GM10266 (cell line): ENCODE results near the gene CCDC81.

Experiments
- DNase-seq: peaks from one replicate; pipeline ENCODE4 v3.0.0; 2012; ENCODE audit errors: extremely low spot score
- TF ChIP-seq, protein P1 (sequence below): IDR thresholded peaks from 2 replicates; pipeline ENCODE4 v1.5.1; 2012; ENCODE audit warnings: mild to moderate bottlenecking, low read depth; ENCODE audit not compliant: control insufficient read depth, insufficient read depth; ENCODE audit errors: missing control alignments

CCDC81 gene

DNA sequence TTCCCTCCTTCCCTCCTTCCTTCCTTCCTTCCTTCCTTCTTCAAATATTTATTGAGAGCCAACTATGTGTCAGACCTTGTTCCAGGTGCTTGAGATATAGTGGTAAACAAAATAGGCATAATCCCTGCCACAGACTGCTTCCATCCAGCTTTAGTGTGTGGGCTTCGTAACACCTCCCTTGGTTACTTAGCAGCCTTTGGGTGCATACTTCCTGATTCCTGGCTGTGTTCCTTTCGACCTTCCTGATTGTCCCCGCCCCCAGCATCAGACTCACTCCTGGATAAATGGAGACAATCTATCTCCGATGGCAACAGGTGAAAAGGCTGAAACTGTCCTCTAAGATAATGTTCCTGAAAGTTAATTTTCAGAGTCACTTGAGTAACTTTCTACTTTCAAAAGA lies 13.5 kb downstream of the CCDC81 start:
- TF ChIP-seq, protein P1, sequence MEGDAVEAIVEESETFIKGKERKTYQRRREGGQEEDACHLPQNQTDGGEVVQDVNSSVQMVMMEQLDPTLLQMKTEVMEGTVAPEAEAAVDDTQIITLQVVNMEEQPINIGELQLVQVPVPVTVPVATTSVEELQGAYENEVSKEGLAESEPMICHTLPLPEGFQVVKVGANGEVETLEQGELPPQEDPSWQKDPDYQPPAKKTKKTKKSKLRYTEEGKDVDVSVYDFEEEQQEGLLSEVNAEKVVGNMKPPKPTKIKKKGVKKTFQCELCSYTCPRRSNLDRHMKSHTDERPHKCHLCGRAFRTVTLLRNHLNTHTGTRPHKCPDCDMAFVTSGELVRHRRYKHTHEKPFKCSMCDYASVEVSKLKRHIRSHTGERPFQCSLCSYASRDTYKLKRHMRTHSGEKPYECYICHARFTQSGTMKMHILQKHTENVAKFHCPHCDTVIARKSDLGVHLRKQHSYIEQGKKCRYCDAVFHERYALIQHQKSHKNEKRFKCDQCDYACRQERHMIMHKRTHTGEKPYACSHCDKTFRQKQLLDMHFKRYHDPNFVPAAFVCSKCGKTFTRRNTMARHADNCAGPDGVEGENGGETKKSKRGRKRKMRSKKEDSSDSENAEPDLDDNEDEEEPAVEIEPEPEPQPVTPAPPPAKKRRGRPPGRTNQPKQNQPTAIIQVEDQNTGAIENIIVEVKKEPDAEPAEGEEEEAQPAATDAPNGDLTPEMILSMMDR: no peak
- no peak for DNase-seq

DNA sequence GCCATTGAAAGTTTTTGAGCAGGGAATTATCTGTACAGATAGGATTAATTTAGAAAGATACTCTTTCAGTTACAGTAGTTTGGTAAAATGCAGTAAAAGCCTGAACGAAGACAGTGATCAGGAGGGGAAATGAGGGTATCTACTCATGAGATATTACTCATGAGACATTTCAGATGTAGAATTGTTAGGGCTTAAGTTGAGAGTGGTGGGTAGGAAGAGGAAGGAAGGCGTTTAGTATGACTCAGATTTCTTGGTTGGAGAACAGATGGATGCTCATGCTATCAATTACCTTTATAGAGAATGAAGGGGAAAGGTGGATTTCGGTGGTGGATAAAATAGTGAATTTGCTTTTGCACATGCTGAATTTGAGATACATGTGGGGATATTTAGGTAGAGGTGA lies 15.8 kb downstream of the CCDC81 start:
- TF ChIP-seq, protein P1: no peak
- no peak for DNase-seq

DNA sequence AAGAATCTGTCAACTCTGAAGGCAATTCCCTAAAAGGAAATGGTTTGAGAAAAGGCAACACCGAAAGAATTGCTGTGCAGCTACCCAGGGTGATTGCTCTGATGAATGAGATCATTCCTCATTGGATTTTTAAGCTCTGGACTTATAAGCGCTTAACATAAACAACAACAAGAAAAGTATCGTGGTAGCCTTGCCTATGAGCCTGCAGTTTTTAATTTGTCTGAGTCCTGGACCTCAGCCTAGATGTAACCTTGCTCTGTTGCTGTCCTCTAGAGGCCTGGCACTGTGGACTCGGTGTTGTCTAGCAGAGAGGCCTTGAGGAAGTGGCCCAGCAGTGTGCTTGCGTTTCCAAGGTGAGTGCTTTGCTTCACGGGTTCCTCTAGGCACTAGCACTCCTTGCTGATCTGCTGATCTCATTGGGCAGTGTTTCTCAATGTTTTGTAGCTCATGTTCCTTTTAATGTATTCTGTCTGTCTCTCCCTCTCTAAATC lies 20.4 kb downstream of the CCDC81 start:
- DNase-seq: no peak
- TF ChIP-seq, protein P1: no peak

DNA sequence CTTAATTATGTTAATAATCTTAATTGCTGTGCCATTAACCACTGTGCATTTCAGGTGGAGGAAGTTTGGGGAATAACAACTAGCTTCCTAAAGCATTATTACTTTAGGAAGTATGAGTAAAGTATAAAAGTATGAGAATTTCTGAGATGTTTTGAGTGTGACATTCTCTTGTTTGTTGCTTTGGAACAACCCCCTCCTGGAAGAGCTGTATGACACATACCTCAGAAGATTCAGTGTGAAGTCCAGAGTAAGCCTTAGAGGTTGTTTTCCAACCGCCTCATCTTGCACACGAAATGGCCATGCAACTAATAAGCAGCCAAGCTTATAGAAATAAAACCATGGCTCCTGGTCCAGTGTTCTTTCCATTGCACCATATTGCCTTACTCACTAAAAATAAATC lies 21.7 kb downstream of the CCDC81 start:
- DNase-seq: no peak
- TF ChIP-seq, protein P1: no peak

DNA sequence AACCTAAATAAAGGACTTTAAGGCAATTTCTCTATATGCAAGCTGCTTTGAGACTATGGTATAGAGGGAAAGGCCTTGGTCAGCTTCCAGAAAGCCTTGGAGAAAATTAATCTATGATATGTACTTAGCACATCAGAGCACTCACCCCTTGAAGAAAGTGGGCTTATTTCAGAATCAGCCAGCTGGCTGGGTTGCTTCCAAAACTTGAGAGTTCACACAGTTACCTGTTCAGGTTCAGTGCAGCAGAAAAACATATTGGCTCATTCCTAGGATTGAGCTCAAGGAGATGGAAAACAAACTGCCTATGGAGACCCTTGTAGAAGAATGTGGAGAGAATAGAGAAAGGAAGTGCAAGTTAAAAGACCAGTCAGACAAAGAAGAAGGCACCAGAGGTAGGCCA lies 22.7 kb downstream of the CCDC81 start:
- no peak for DNase-seq
- TF ChIP-seq, protein P1: no peak

DNA sequence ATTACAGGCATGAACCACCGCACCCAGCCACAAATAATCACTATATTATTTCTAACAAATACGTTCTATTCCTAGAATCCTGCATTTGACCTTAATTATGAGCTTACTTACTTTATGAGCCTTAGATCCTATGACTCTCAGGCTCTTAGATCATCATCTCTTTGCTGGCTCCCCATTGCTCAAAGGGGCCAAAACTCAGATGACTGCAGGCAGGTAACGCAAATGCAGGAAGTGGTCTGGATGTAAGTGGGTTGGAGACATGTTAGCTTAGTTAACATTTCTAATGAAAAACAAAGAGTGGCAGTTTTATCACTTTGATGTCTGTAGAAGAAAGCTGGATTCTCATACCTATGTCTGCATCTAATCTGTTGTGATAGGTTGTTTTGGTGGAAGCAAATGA lies 23.4 kb downstream of the CCDC81 start:
- TF ChIP-seq, protein P1: no peak
- DNase-seq: no peak

DNA sequence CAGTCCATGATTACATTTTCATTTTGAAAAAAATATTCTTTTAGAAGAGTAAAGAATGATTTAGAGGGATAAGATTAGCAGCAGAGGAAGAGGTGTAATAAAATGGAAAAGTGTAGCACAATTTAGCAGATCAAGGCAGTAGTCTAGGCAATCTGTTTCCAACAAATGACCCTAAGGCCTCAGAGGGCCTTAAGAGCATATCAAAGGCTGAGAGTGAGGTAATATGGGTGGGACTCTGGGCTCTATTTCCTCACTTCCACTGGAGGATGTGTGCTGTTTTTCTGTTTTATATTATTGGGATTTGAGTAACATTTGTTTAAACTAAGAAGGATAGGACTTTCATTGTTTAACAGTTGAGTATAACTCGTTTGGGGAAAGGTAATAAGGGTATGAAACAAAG lies 28.8 kb downstream of the CCDC81 start:
- DNase-seq: no peak
- TF ChIP-seq, protein P1: no peak
